Measurements from ENCODE around the gene RALBP1.

DNA sequence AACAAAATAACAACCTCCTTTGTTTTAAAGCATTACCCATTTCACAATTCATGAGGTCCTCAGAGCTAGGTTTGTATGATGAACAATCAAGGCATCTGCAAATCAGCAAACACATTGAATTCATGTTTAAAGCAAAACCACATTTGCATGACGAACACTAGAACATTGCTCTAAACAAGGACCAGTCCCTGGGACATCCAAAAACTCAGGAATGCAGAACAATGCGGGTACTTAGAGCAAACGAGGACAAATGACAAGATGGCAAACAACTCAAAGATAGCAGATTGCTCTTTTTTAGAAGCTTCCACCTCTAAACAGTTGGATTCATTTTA, 45.7 kb upstream of the RALBP1 start:
- TF ChIP-seq, protein P1, sequence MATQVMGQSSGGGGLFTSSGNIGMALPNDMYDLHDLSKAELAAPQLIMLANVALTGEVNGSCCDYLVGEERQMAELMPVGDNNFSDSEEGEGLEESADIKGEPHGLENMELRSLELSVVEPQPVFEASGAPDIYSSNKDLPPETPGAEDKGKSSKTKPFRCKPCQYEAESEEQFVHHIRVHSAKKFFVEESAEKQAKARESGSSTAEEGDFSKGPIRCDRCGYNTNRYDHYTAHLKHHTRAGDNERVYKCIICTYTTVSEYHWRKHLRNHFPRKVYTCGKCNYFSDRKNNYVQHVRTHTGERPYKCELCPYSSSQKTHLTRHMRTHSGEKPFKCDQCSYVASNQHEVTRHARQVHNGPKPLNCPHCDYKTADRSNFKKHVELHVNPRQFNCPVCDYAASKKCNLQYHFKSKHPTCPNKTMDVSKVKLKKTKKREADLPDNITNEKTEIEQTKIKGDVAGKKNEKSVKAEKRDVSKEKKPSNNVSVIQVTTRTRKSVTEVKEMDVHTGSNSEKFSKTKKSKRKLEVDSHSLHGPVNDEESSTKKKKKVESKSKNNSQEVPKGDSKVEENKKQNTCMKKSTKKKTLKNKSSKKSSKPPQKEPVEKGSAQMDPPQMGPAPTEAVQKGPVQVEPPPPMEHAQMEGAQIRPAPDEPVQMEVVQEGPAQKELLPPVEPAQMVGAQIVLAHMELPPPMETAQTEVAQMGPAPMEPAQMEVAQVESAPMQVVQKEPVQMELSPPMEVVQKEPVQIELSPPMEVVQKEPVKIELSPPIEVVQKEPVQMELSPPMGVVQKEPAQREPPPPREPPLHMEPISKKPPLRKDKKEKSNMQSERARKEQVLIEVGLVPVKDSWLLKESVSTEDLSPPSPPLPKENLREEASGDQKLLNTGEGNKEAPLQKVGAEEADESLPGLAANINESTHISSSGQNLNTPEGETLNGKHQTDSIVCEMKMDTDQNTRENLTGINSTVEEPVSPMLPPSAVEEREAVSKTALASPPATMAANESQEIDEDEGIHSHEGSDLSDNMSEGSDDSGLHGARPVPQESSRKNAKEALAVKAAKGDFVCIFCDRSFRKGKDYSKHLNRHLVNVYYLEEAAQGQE (IDR thresholded peaks at IDR 0.05; ENCODE audit: low read depth): no peak
- TF ChIP-seq EP300 (IDR thresholded peaks at IDR 0.05; ENCODE audit: borderline replicate concordance) (no peak), TCF12 (IDR thresholded peaks at IDR 0.05; ENCODE audit: low read depth) (no peak), FOXM1 (IDR thresholded peaks at IDR 0.05; ENCODE audit: borderline replicate concordance, low read depth) (no peak), TAF1 (IDR thresholded peaks at IDR 0.05; ENCODE audit: low read depth) (no peak), NFIC (IDR thresholded peaks at IDR 0.05) (no peak), EGR1 (IDR thresholded peaks at IDR 0.05) (no peak), CEBPB (IDR thresholded peaks at IDR 0.05) (no peak), CREB1 (IDR thresholded peaks at IDR 0.05; ENCODE audit: low read depth) (no peak), RAD21 (IDR thresholded peaks at IDR 0.05; ENCODE audit: low read depth) (no peak), YY1 (IDR thresholded peaks at IDR 0.05; ENCODE audit: low read depth) (no peak)
